SK-N-MC (cell line): ENCODE data around the gene SLC6A4.

Experiments used
- EZH2 ChIP-seq: fragments of 200-600 bp; sonication (generic); IDR thresholded peaks from one replicate; pipeline ENCODE4 v1.6.1; 2017; ENCODE audit warnings: antibody characterized with exemption
- FOXP2 ChIP-seq: optimal IDR thresholded peaks from 2 replicates; pipeline ENCODE3; 2011; ENCODE audit warnings: mild to moderate bottlenecking, moderate library complexity; ENCODE audit not compliant: insufficient read depth; ENCODE audit errors: extremely low read length, control extremely low read depth
- POLR2AphosphoS5 ChIP-seq: IDR thresholded peaks from 2 replicates; pipeline ENCODE4 v1.6.1; 2012; ENCODE audit warnings: mild to moderate bottlenecking, low read depth, low read length, borderline replicate concordance

- TF ChIP-seq EZH2: no peak
- TF ChIP-seq POLR2AphosphoS5: no peak
- TF ChIP-seq FOXP2: no peak
Observed at GRCh38 chr17:30155389-30155788, 80.1 kb downstream of the SLC6A4 start.
